ENCODE measurements around the gene KIF6. TPM values are rescaled to one million over a fixed set of nuclear protein-coding genes. Genes with fewer than 3 reads are reported as not detected.
"Not testable (repeated sequence)": the region's sequence is repeated elsewhere in the genome, so short reads cannot be mapped to it uniquely, and the experiment has no call there.

The KIF6 gene
- total RNA-seq, 1 experiment from 2014 or later = 0.11 TPM

DNA sequence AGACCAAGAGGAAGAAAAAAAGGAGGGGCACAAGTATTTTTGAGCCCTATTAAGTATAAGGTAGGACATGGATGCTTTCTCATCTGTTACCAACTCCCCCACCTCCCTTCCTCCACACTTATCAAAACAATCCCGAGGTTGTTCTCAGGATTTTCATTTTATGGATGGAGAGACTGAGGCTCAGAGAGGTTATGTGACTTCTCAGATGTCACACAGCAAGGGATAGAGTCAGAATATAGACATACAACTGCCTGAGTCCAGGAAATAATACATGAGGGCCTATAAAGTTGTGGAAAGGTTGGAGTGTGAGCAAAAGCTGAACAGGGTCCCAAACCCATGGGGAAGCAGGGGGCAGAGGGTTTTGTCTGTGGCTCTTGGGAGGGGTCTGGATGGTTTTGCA is 430.3 kb downstream of the KIF6 start:
- DNase-seq (ENCODE audit: low read depth) = no peak

GRCh38 chr6:39294133-39294532 is 431.1 kb downstream of the KIF6 start:
- DNase-seq (ENCODE audit: low read depth) = peak; percentile 37

- DNase-seq (ENCODE audit: low read depth) = no peak
These were observed 432.6 kb downstream of the KIF6 start for GRCh38 chr6:39292637-39293036.

GRCh38 chr6:39289490-39289889 is 435.7 kb downstream of the KIF6 start:
- no peak for DNase-seq (ENCODE audit: low read depth)

DNA sequence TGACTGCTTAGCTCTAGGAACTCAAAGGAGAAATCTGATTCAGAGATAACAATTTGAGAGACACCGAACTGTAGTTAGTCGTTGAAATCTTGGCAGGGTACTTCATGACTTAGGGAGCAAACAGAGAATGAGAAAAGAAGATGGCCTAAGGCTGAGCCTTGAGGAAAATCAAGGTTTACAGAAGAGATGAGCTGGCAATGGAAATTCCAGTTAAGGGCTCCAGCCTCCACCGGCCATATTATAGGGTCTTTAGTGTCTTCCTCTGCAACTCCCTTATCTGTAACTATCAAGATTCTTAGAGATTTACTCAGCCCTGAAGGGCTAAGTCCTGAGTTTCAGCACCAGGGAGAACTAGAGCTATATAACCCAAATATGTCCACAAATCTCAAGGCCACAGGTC is 437.6 kb downstream of the KIF6 start:
- DNase-seq (ENCODE audit: low read depth) = no peak

DNA sequence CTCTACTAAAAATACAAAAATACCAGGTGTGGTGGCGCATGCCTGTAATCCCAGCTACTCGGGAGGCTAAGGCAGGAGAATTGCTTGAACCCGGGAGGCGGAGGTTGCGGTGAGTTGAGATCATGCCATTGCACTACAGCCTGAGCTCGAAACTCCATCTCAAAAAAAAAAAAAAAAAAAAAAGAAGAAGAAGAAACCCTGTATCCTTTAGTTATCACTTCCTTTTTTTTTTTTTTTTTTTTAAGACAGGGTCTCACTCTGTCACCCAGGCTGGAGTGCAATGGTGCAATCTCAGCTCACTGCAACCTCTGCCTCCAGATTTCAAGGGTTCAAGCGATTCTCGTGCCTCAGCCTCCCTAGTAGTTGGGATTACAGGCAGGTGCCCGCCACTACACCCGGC is 438.6 kb downstream of the KIF6 start:
- not testable (repeated sequence) for DNase-seq (ENCODE audit: low read depth)

GRCh38 chr6:39282774-39283173 is 442.4 kb downstream of the KIF6 start:
- no peak for DNase-seq (ENCODE audit: low read depth)

GRCh38 chr6:39281312-39281980 is 443.8 kb downstream of the KIF6 start:
- DNase-seq (ENCODE audit: low read depth) = no peak

DNA sequence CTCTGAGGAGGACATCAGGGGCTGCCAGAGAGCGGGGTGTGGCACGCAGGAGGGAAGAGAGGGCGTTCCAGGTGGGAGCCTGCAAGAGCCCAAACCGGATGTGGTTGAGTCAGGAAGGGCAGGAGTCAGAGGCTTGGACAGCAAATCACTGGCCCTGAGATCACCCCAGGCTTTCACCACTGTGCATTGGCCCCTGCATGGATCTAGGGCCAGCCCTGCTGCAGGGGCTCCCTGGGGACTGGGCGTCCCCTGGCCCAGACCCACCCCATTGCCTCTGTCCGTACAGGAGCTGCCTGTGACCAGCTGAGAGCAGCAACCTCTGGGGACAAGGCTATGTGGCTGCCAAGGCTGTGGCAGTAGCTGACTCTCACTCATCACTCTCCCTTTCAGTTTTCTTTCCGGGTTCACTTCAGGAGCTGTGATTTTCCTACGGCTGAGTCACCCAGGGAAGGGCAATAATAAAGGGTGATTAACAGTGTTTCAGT is 444.9 kb downstream of the KIF6 start:
- DNase-seq (ENCODE audit: low read depth) = peak; percentile 83

Other genes starting within 250 kb of the KIF6 start
- 2.1 and 5.2 TPM in 2 replicates for gene DAAM2, start 67.0 kb upstream of the KIF6 start, total RNA-seq (2014; rRNA removed; shearing (Covaris generic))
- gene MOCS1, start 209.1 kb upstream of the KIF6 start, total RNA-seq (2014; rRNA removed; shearing (Covaris generic)) = 8.8 and 13.2 TPM in 2 replicates

All from Daoy (cell line).